Neural cell (in vitro differentiated cells): ENCODE data around the gene MPP3. TPM values are rescaled to one million over a fixed set of nuclear protein-coding genes. Genes with fewer than 3 reads are reported as not detected.
A peak's percentile ranks its signal among the peaks of the same experiment; 100 is the strongest.

Experiments used
- H2AFZ ChIP-seq: fragments of 200-600, 300-800 bp; sonication (generic), shearing (Covaris generic); 2 replicates; pipeline ENCODE4 v1.6.0; 2014; ENCODE audit warnings: low read depth, mild to moderate bottlenecking, antibody characterized with exemption, low read length, moderate library complexity
- H3F3A ChIP-seq: fragments of 200-600 bp; shearing (Covaris generic); 2 replicates; pipeline ENCODE4 v1.6.1; 2016; ENCODE audit warnings: mild to moderate bottlenecking, moderate library complexity, mixed read lengths, antibody characterized with exemption, low read length; ENCODE audit not compliant: insufficient read depth, poor library complexity, severe bottlenecking
- H3K27ac ChIP-seq: fragments of 200-600, 300-800 bp; sonication (generic), shearing (Covaris generic); 2 replicates; pipeline ENCODE4 v1.5.1; 2014; ENCODE audit warnings: mild to moderate bottlenecking, low read length, moderate library complexity
- H3K27me3 ChIP-seq: fragments of 300-800, 200-600 bp; sonication (generic), shearing (Covaris generic); 2 replicates; pipeline ENCODE4 v1.6.0; 2014; ENCODE audit warnings: mild to moderate bottlenecking, low read depth, low read length, moderate library complexity; ENCODE audit not compliant: insufficient read depth
- H3K36me3 ChIP-seq: fragments of 300-800, 200-600 bp; sonication (generic), shearing (Covaris generic); 2 replicates; pipeline ENCODE4 v1.5.1; 2014; ENCODE audit warnings: mild to moderate bottlenecking, antibody characterized with exemption, low read length, moderate library complexity; ENCODE audit not compliant: insufficient read depth
- H3K4me2 ChIP-seq: fragments of 300-800, 200-600 bp; sonication (generic), shearing (Covaris generic); 2 replicates; pipeline ENCODE4 v1.6.0; 2014; ENCODE audit warnings: mild to moderate bottlenecking, low read length
- H3K4me3 ChIP-seq: fragments of 300-800, 200-600 bp; sonication (generic), shearing (Covaris generic); 2 replicates; pipeline ENCODE4 v1.5.1; 2014; ENCODE audit warnings: mild to moderate bottlenecking, low read length, moderate library complexity
- H3K79me2 ChIP-seq: fragments of 200-600 bp; shearing (Covaris generic); replicated peaks from 2 replicates; pipeline ENCODE4 v1.6.0; 2014; ENCODE audit warnings: mild to moderate bottlenecking, low read length, moderate library complexity; ENCODE audit not compliant: insufficient read depth
- H3K9ac ChIP-seq: fragments of 300-800, 200-600 bp; sonication (generic), shearing (Covaris generic); 2 replicates; pipeline ENCODE4 v1.6.1; 2016; ENCODE audit warnings: mild to moderate bottlenecking, low read length, mixed read lengths
- H3K9me2 ChIP-seq: fragments of 200-600 bp; shearing (Covaris generic); 2 replicates; pipeline ENCODE4 v1.6.1; 2016; ENCODE audit warnings: mild to moderate bottlenecking, low read length, mixed read lengths; ENCODE audit not compliant: insufficient read depth
- H3K9me3 ChIP-seq: fragments of 200-600, 300-800 bp; sonication (generic), shearing (Covaris generic); 2 replicates; pipeline ENCODE4 v1.6.1; 2016; ENCODE audit warnings: mild to moderate bottlenecking, mixed run types, low read length, moderate library complexity, mixed read lengths
- H4K20me1 ChIP-seq: fragments of 200-600 bp; shearing (Covaris generic); 2 replicates; pipeline ENCODE4 v1.6.1; 2016; ENCODE audit warnings: mild to moderate bottlenecking, mixed run types; ENCODE audit not compliant: insufficient read depth
- CTCF ChIP-seq: fragments of 450-650 bp; IDR thresholded peaks from 2 replicates; pipeline ENCODE4 v1.5.1; 2014; ENCODE audit warnings: antibody characterized with exemption, mild to moderate bottlenecking, moderate library complexity; ENCODE audit not compliant: poor library complexity, severe bottlenecking
- EP300 ChIP-seq: fragments of 450-650 bp; conservative IDR thresholded peaks from 2 replicates; pipeline ENCODE4 v1.6.1; 2014; ENCODE audit warnings: antibody characterized with exemption, mild to moderate bottlenecking, moderate library complexity; ENCODE audit not compliant: poor library complexity, severe bottlenecking
- EZH2 ChIP-seq: fragments of 200-600, 300-800 bp; shearing (Covaris generic), sonication (generic); IDR thresholded peaks from 2 replicates; pipeline ENCODE4 v1.6.1; 2014; ENCODE audit warnings: antibody characterized with exemption, low read length, borderline replicate concordance, mild to moderate bottlenecking; ENCODE audit not compliant: insufficient read depth, poor library complexity, severe bottlenecking
- MXI1 ChIP-seq: fragments of 450-650 bp; conservative IDR thresholded peaks from 2 replicates; pipeline ENCODE4 v1.6.1; 2014; ENCODE audit warnings: antibody characterized with exemption, mild to moderate bottlenecking; ENCODE audit not compliant: poor library complexity, severe bottlenecking
- POLR2AphosphoS5 ChIP-seq: IDR thresholded peaks from 2 replicates; pipeline ENCODE4 v1.6.1; 2012
- RAD21 ChIP-seq: fragments of 450-650 bp; conservative IDR thresholded peaks from 2 replicates; pipeline ENCODE4 v1.6.1; 2014; ENCODE audit warnings: antibody characterized with exemption, mild to moderate bottlenecking, moderate library complexity
- REST ChIP-seq: IDR thresholded peaks from 2 replicates; pipeline ENCODE4 v1.6.1; 2012; ENCODE audit warnings: borderline replicate concordance
- SMC3 ChIP-seq: fragments of 450-650 bp; conservative IDR thresholded peaks from 2 replicates; pipeline ENCODE4 v1.6.1; 2014; ENCODE audit warnings: antibody characterized with exemption, mild to moderate bottlenecking, moderate library complexity; ENCODE audit not compliant: poor library complexity
- TAF1 ChIP-seq: IDR thresholded peaks from 2 replicates; pipeline ENCODE4 v1.6.1; 2012; ENCODE audit warnings: low read depth
- polyA plus RNA-seq: library from polyadenylated mRNA; depleted of rRNA; stranded (reverse); fragments of >200 nt; gene quantifications from 2 replicates; pipeline ENCODE4 v1.2.3, GENCODE V29; 2014

MPP3 gene
- polyA plus RNA-seq, 1 donor from 2014 or later, result 48.1 TPM

DNA sequence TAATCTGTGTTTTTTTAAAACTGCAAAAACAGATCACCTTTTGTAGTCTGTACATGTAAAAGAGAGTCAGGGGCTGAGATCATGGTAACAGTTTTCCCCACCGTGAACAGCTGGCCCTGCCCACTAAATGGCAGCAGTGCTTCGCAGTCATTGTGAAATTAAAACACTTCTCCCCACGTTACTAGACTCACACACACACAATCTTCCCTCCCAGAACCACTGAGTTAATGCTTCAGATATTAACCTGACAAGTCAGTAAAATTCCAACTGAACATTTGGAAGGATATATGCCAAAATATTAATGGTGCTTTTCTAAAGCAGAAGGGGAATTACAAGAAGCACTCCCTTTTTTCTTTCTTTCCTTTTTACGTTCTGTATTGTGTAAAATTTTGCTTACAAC, 12.8 kb upstream of the MPP3 start:
- Histone ChIP-seq H3K27me3 (no peaks in the 10 kb centered on the region), H2AFZ (no peak overlapping the region)
- TF ChIP-seq SMC3 (no peak), MXI1 (no peak), REST (no peak), TAF1 (no peak), CTCF (no peak), EP300 (no peak), RAD21 (no peak), EZH2 (no peak)

GRCh38 chr17:43844241-43844640, 11.3 kb upstream of the MPP3 start:
- no peaks in the 10 kb centered on the region for H4K20me1 ChIP-seq
- TF ChIP-seq EP300, result no peak
- no peak for TF ChIP-seq SMC3
- no peak for TF ChIP-seq RAD21
- TF ChIP-seq EZH2, result no peak
- no peak for TF ChIP-seq POLR2AphosphoS5
- no peak for TF ChIP-seq MXI1
- no peak for TF ChIP-seq REST
- TF ChIP-seq TAF1, result no peak
- TF ChIP-seq CTCF, result no peak
- no peak overlapping the region for H3K9ac ChIP-seq
- H3F3A ChIP-seq, result no peaks in the 10 kb centered on the region
- no peaks in the 10 kb centered on the region for H3K36me3 ChIP-seq
- no peaks in the 10 kb centered on the region for H3K9me2 ChIP-seq
- H3K4me2 ChIP-seq, result no peak overlapping the region
- no peak overlapping the region for H2AFZ ChIP-seq
- H3K27me3 ChIP-seq, result no peaks in the 10 kb centered on the region
- H3K79me2 ChIP-seq, result no peaks in the 10 kb centered on the region
- peak overlapping the region; percentile 22 for H3K27ac ChIP-seq
- no peaks in the 10 kb centered on the region for H3K9me3 ChIP-seq
- H3K4me3 ChIP-seq, result peak overlapping the region; percentile 16

More for the DNA sequence above, 12.8 kb upstream of the MPP3 start:
- Histone ChIP-seq H3K9ac (no peak overlapping the region), H3F3A (no peaks in the 10 kb centered on the region), H3K27ac (no peak overlapping the region), H3K4me2 (no peak overlapping the region), H3K36me3 (no peaks in the 10 kb centered on the region), H3K9me2 (no peaks in the 10 kb centered on the region), H3K9me3 (no peaks in the 10 kb centered on the region), H3K79me2 (no peaks in the 10 kb centered on the region), H4K20me1 (no peaks in the 10 kb centered on the region), H3K4me3 (no peak overlapping the region)
